ENCODE measurements around the gene PTS. TPM values are rescaled to one million over a fixed set of nuclear protein-coding genes. Genes with fewer than 3 reads are reported as not detected.

The PTS gene
- total RNA-seq, 2 experiments from 2014 or later: 22.6 to 37.8 TPM

GRCh38 chr11:112213753-112214152, 12.5 kb upstream of the PTS start:
- Histone ChIP-seq H3K27ac (ENCODE audit: low read depth, low read length, poor library complexity, severe bottlenecking) (no peak overlapping the region), H2AFZ (ENCODE audit: low read length) (no peak overlapping the region), H3K9me3 (ENCODE audit: low read length) (no peaks in the 10 kb centered on the region), H3K36me3 (ENCODE audit: insufficient read depth, low read length) (no peaks in the 10 kb centered on the region), H3K4me3 (ENCODE audit: low read depth, low read length, poor library complexity, severe bottlenecking) (no peak overlapping the region), H4K20me1 (ENCODE audit: insufficient read depth, low read length) (no peaks in the 10 kb centered on the region), H3K9me2 (ENCODE audit: insufficient read depth, low read length) (no peaks in the 10 kb centered on the region), H3K4me1 (ENCODE audit: insufficient read depth, low read length, poor library complexity, severe bottlenecking) (no peaks in the 10 kb centered on the region), H3K79me2 (ENCODE audit: insufficient read depth, low read depth, low read length) (no peaks in the 10 kb centered on the region), H3K4me2 (ENCODE audit: low read length) (no peak overlapping the region)
- ChIA-PET CTCF (ENCODE audit: unreplicated experiment) (no interaction called here), POLR2A (interaction anchor here (1.0 kb wide), 1 partner anchor 68 kb away, joined by 3 read pairs; no protein-coding TSS in a partner anchor)
- intact Hi-C loops (cut with micrococcal nuclease; ENCODE audit: unreplicated experiment): loop anchor here (10.0 kb wide), 1 partner anchor 371 kb away; no protein-coding TSS in a partner anchor
- BruUV-seq (replicated peaks): no TSS peak
- DNase-seq (ENCODE audit: low spot score): no peak
- TF ChIP-seq EZH2phosphoT487 (IDR thresholded peaks at IDR 0.05; ENCODE audit: borderline replicate concordance, low read depth, low read length) (no peak), CTCF (conservative IDR thresholded peaks at IDR 0.05; ENCODE audit: low read length) (no peak)

- H3K9me3 ChIP-seq (ENCODE audit: low read length): no peaks in the 10 kb centered on the region
- H3K9me2 ChIP-seq (ENCODE audit: insufficient read depth, low read length): no peaks in the 10 kb centered on the region
- H3K4me2 ChIP-seq (ENCODE audit: low read length): no peak overlapping the region
- H3K27ac ChIP-seq (ENCODE audit: low read depth, low read length, poor library complexity, severe bottlenecking): no peak overlapping the region
- no peak for DNase-seq (ENCODE audit: low spot score)
- BruUV-seq (replicated peaks): no TSS peak
- TF ChIP-seq EZH2phosphoT487 (IDR thresholded peaks at IDR 0.05; ENCODE audit: borderline replicate concordance, low read depth, low read length) (no peak), CTCF (conservative IDR thresholded peaks at IDR 0.05; ENCODE audit: low read length) (no peak)
- POLR2A ChIA-PET: interaction anchor here (0.7 kb wide), 1 partner anchor 100 kb away, joined by 3 read pairs; no protein-coding TSS in a partner anchor
- H4K20me1 ChIP-seq (ENCODE audit: insufficient read depth, low read length): no peaks in the 10 kb centered on the region
- no peaks in the 10 kb centered on the region for H3K4me1 ChIP-seq (ENCODE audit: insufficient read depth, low read length, poor library complexity, severe bottlenecking)
- H2AFZ ChIP-seq (ENCODE audit: low read length): no peak overlapping the region
- no peak overlapping the region for H3K4me3 ChIP-seq (ENCODE audit: low read depth, low read length, poor library complexity, severe bottlenecking)
- no peaks in the 10 kb centered on the region for H3K36me3 ChIP-seq (ENCODE audit: insufficient read depth, low read length)
- intact Hi-C loops (cut with micrococcal nuclease; ENCODE audit: unreplicated experiment): loop anchor here (10.0 kb wide), 1 partner anchor 369 kb away; no protein-coding TSS in a partner anchor
- H3K79me2 ChIP-seq (ENCODE audit: insufficient read depth, low read depth, low read length): no peaks in the 10 kb centered on the region
- CTCF ChIA-PET (ENCODE audit: unreplicated experiment): interaction anchor here (1.0 kb wide), 1 partner anchor 60 kb away, joined by 3 read pairs; no protein-coding TSS in a partner anchor
These were observed 10.6 kb upstream of the PTS start for GRCh38 chr11:112215621-112216020.

GRCh38 chr11:112216561-112217105, 9.6 kb upstream of the PTS start:
- ChIA-PET POLR2A (interaction anchor here (0.7 kb wide), 1 partner anchor 10 kb away, joined by 4 read pairs; the partner anchor contains the start of gene PTS), CTCF (ENCODE audit: unreplicated experiment) (no interaction called here)
- Histone ChIP-seq H4K20me1 (ENCODE audit: insufficient read depth, low read length) (no peaks in the 10 kb centered on the region), H3K4me3 (ENCODE audit: low read depth, low read length, poor library complexity, severe bottlenecking) (no peak overlapping the region), H3K9me2 (ENCODE audit: insufficient read depth, low read length) (no peaks in the 10 kb centered on the region), H3K27ac (ENCODE audit: low read depth, low read length, poor library complexity, severe bottlenecking) (no peak overlapping the region), H3K4me1 (ENCODE audit: insufficient read depth, low read length, poor library complexity, severe bottlenecking) (no peaks in the 10 kb centered on the region), H3K36me3 (ENCODE audit: insufficient read depth, low read length) (no peaks in the 10 kb centered on the region), H2AFZ (ENCODE audit: low read length) (no peak overlapping the region), H3K9me3 (ENCODE audit: low read length) (no peaks in the 10 kb centered on the region), H3K79me2 (ENCODE audit: insufficient read depth, low read depth, low read length) (no peaks in the 10 kb centered on the region), H3K4me2 (ENCODE audit: low read length) (no peak overlapping the region)
- TF ChIP-seq EZH2phosphoT487 (IDR thresholded peaks at IDR 0.05; ENCODE audit: borderline replicate concordance, low read depth, low read length) (no peak), CTCF (conservative IDR thresholded peaks at IDR 0.05; ENCODE audit: low read length) (no peak)
- BruUV-seq (replicated peaks): no TSS peak
- intact Hi-C loops (cut with micrococcal nuclease; ENCODE audit: unreplicated experiment): loop anchor here (10.0 kb wide), 1 partner anchor 368 kb away; no protein-coding TSS in a partner anchor
- DNase-seq (ENCODE audit: low spot score): no peak

Data from OCI-LY7 (cell line).